Glutamatergic neuron (in vitro differentiated cells): ENCODE measurements around the gene MORC3. TPM values are rescaled to one million over a fixed set of nuclear protein-coding genes. Genes with fewer than 3 reads are reported as not detected.

Source experiments
- DNase-seq: peaks from one replicate; pipeline ENCODE4 v3.0.0; 2022
- H3K27ac Mint-ChIP-seq: one replicate; pipeline ENCODE4 v1.8.0; 2020; ENCODE audit warnings: mild to moderate bottlenecking, mixed read lengths, inconsistent platforms; ENCODE audit not compliant: unreplicated experiment
- H3K27me3 Mint-ChIP-seq: one replicate; pipeline ENCODE4 v1.8.0; 2020; ENCODE audit warnings: mild to moderate bottlenecking, moderate library complexity, mixed read lengths, inconsistent platforms; ENCODE audit not compliant: unreplicated experiment
- H3K36me3 Mint-ChIP-seq: one replicate; pipeline ENCODE4 v1.8.0; 2020; ENCODE audit warnings: mild to moderate bottlenecking, mixed read lengths, inconsistent platforms; ENCODE audit not compliant: unreplicated experiment
- H3K4me1 Mint-ChIP-seq: one replicate; pipeline ENCODE4 v1.8.0; 2020; ENCODE audit warnings: mild to moderate bottlenecking, low read depth, mixed read lengths, inconsistent platforms; ENCODE audit not compliant: unreplicated experiment
- H3K4me3 Mint-ChIP-seq: one replicate; pipeline ENCODE4 v1.8.0; 2020; ENCODE audit warnings: mild to moderate bottlenecking, mixed read lengths, inconsistent platforms; ENCODE audit not compliant: unreplicated experiment
- H3K9me3 Mint-ChIP-seq: one replicate; pipeline ENCODE4 v1.8.0; 2020; ENCODE audit warnings: mild to moderate bottlenecking, moderate library complexity, mixed read lengths, inconsistent platforms; ENCODE audit not compliant: unreplicated experiment
- total RNA-seq: library from RNA; stranded (reverse); fragmentation: NEBNext Ultra II Directional; extraction: Animal tissue kit (Norgen Biotek cat#: 25700); gene quantifications from one replicate; pipeline ENCODE4 v1.2.1, GENCODE V29; 2021; ENCODE audit not compliant: unreplicated experiment
- TF ChIP-seq, protein P1 (sequence below): fragments of 200-600 bp; sonication (generic); IDR thresholded peaks from one replicate; pipeline ENCODE4 v1.5.0; 2021; ENCODE audit not compliant: partially characterized antibody, unreplicated experiment

MORC3 gene
- total RNA-seq, 1 donor from 2014 or later: 34.7 TPM

DNA sequence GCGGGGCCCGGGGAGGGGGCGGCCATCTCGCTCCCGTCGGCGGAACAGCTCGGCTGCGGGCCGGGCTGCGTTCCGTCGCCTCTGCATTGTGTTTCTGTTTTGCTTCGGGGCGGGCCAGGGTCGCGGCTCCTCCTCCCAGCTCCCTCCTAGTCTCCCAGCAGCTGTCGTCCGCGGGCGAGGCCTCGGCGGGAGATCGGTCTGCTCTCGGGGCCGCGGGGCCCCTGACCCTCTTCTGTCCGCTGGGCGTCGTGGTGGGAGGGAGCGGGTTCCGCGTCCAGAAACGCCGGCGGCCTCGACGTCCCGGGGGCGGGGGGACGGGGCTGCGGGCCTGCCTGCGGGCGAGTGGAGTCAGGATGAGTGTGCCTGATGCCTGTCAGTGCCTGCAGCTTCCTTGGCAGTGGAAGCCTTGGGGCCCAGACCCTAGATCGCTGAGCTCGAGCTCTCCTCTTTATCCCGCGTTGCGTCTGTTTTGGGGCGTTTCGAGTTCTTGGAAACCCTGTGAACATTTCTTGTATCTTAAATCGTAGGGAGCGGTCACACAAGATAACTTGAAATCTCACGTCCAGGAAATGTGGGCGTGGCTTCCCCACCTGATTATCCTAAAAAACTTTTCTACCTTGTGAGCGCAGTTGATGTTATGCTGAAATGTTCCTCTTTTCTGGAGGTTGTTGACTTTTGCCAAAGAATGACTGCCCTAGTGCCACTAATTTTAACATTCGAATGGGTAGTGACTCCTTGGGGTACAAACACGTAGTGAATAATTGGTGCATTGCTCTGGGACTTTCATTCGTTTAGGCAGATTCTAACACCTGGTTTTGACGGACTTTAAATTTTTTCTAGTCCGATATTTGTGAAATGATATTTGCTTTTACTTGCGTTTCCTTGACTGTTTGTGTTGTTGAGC, 676 bp downstream of the MORC3 start:
- H3K27ac Mint-ChIP-seq: peak overlapping the region; percentile 90
- peak; percentile 84 for DNase-seq
- H3K4me3 Mint-ChIP-seq: peak overlapping the region; percentile 99
- peaks cover 6% of the 10 kb centered on the region for H3K4me1 Mint-ChIP-seq
- TF ChIP-seq, protein P1, sequence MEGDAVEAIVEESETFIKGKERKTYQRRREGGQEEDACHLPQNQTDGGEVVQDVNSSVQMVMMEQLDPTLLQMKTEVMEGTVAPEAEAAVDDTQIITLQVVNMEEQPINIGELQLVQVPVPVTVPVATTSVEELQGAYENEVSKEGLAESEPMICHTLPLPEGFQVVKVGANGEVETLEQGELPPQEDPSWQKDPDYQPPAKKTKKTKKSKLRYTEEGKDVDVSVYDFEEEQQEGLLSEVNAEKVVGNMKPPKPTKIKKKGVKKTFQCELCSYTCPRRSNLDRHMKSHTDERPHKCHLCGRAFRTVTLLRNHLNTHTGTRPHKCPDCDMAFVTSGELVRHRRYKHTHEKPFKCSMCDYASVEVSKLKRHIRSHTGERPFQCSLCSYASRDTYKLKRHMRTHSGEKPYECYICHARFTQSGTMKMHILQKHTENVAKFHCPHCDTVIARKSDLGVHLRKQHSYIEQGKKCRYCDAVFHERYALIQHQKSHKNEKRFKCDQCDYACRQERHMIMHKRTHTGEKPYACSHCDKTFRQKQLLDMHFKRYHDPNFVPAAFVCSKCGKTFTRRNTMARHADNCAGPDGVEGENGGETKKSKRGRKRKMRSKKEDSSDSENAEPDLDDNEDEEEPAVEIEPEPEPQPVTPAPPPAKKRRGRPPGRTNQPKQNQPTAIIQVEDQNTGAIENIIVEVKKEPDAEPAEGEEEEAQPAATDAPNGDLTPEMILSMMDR: no peak
- no peaks in the 10 kb centered on the region for H3K36me3 Mint-ChIP-seq
- peaks cover 6% of the 10 kb centered on the region for H3K27me3 Mint-ChIP-seq
- peaks cover 11% of the 10 kb centered on the region for H3K9me3 Mint-ChIP-seq

GRCh38 chr21:36321325-36322082, 1.5 kb downstream of the MORC3 start:
- peak overlapping the region; percentile 99 for H3K4me3 Mint-ChIP-seq
- peak; percentile 32 for DNase-seq
- H3K4me1 Mint-ChIP-seq: peaks cover 6% of the 10 kb centered on the region

GRCh38 chr21:36322083-36322424, 2.1 kb downstream of the MORC3 start:
- Mint-ChIP-seq H3K36me3 (no peaks in the 10 kb centered on the region), H3K27ac (peak overlapping the region; percentile 97), H3K9me3 (peaks cover 11% of the 10 kb centered on the region), H3K4me3 (peak overlapping the region; percentile 99), H3K27me3 (peaks cover 6% of the 10 kb centered on the region), H3K4me1 (peaks cover 6% of the 10 kb centered on the region)
- TF ChIP-seq, protein P1: no peak
- no peak for DNase-seq

More at GRCh38 chr21:36321325-36322082, 1.5 kb downstream of the MORC3 start:
- peaks cover 6% of the 10 kb centered on the region for H3K27me3 Mint-ChIP-seq
- peak overlapping the region; percentile 97 for H3K27ac Mint-ChIP-seq
- no peaks in the 10 kb centered on the region for H3K36me3 Mint-ChIP-seq
- peaks cover 11% of the 10 kb centered on the region for H3K9me3 Mint-ChIP-seq
- TF ChIP-seq, protein P1: no peak

GRCh38 chr21:36323032-36323431, 3.0 kb downstream of the MORC3 start:
- H3K4me3 Mint-ChIP-seq: peak overlapping the region; percentile 48
- peaks cover 11% of the 10 kb centered on the region for H3K9me3 Mint-ChIP-seq
- peak overlapping the region; percentile 36 for H3K27ac Mint-ChIP-seq
- H3K4me1 Mint-ChIP-seq: peaks cover 6% of the 10 kb centered on the region
- DNase-seq: no peak
- H3K36me3 Mint-ChIP-seq: no peaks in the 10 kb centered on the region
- peaks cover 6% of the 10 kb centered on the region for H3K27me3 Mint-ChIP-seq
- TF ChIP-seq, protein P1: no peak
